Measurements from ENCODE around the gene DIS3L2.
"Not testable (repeated sequence)": the region's sequence is repeated elsewhere in the genome, so short reads cannot be mapped to it uniquely, and the experiment has no call there.

The DIS3L2 gene

DNA sequence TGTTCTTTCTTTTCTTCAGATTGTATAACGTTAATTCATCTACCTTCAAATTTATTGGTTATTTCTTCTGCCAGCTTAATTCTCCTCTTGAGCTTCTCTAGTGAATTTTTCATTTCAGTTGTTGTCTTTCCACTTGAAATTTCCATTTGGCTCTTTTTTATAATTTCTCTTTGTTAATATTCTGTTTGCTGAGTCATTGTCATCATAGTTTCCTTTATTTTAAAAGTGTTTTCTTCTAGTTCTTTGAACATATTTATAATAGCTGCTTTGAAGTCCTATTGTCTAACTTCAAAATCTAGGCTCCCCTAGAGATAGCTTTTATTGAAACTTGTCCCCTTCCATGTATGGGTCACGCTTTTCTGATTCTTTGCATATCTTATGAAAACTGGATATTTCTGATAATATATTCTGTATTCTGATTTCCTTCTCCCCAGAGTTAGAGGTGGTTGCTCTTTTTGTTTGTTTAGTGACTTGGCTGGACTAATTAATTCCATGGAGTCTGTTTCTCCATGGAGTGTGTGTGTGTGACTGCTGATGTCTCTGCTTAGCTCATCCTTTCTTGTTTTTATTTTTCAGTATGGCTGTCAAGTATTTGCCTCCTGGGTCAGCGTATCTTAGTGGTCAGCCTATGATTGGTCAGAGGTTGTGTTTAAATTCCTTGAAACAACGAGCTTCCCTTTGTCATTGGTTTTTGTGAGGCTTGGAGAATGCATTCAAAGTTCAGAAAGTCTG lies 47.6 kb downstream of the DIS3L2 start:
- no peak for DNase-seq (ENCODE audit: low read depth in 2 of 2)

DNA sequence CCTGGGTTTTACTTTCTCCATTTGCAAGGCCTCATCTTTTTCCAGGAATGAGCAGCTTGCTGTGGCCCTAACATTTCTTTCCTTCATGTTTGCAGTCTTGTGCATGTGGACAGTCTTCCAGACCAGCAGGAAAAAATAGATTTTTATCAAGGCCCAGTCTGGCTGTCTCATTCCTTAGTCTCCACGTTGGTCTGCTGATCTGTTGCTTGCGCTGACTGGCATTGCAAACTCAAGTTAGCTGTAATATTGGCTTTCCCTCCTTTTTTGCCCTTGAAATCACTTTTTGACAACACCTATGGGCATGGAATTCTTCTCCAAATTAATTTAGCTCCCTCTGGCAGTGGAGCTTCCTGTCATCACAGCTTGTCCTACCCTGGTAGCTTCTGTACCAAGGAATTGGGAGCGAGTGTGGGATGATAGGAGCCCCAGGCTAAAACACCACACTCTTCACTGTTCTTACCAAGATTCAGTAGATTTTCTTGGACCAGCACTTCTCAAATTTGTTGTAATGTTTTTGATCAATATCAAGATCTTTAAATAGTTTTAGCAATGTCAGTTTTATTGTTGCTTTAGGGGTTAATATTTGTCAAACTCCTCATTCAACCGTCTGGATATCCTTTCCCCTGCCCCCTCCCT lies 48.2 kb downstream of the DIS3L2 start:
- no peak for DNase-seq (ENCODE audit: low read depth in 2 of 2)

DNA sequence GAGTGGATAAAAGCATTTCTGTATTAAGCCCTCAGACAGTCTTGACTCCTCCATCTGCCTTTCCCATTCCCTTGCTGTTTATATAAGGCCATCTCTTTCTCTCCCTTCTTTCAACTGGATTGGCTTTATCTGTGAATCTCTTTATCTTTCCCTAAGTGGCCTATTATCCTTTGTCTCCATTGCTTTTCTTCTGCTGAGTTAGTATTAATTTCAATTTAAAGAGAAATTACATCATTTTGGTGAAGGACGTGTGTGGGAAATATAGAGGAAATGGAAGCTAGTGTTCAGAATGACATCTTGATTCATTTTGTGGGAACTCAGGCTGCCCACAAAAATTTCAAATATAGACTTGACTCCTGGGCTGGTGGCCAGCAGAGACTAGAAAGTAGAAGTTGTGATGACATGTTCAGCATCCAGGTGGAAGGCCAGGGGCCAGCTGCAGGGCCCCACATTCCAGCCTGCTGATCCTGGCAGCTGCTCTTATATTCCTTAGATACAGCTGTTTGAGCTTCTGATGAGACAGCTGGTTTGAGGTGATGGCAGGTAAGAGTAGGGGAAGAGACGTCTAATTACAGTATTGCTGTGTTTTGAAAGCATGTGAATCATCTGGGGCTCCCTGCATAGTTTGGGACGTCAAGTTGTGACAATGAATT lies 52.3 kb downstream of the DIS3L2 start:
- no peak for DNase-seq (ENCODE audit: low read depth in 2 of 2)

DNA sequence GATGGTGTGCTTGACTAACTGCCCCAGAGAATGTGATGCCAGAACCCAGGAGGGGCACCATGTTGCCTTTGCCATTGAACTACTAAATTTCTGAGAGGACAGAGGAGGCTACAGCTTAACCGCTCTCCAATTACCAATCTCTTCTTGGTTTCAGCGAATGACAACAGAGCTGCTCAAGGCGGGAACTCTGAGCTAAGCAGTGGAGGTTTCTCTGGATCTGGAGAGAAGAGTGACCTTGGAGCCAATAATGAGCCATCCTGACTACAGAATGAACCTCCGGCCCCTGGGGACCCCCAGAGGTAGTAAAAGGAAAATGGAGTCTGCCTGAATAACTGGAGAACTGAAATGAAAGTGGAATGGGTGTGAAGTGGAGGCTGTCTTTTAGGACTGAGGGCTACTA lies 53.2 kb downstream of the DIS3L2 start:
- DNase-seq (ENCODE audit: low read depth in 2 of 2) = no peak

DNA sequence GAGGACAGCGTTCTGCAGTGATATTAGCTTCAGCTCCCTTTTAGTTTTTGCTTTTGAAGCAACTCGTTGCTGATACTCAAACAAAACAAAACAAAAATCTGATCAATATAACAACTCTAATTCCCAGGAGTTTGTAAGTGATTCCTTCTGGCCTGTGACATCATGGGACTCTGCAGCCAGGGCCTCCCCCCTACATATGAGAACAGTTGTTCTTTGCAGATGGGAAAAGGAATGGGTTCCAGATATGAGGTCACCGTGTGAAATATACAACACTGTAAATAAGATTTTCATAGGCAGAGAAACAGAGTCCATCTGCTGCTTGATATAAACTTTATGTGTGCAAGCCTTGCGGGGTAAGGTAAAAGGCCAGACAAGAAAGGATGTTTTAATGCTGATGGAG lies 56.7 kb downstream of the DIS3L2 start:
- DNase-seq (ENCODE audit: low read depth in 2 of 2) = no peak

DNA sequence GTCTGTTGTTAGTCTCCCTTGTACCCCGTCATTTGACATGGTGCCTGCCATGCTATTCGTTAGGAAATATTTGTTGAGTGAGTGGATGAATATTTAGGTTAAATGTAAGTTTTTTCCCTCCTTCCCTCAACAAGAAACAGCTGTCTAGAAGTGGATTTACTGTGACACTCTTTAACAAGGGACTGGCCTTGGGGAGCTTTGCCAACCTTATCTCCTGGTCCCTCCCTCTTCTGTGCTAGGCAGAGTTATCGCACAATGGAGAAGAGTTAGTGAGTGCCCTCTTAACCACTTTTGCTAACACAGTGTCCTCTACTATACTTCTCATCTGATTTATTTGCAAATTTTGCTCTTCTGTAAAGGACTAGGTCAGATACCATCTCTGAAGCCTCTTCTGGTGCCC lies 61.2 kb downstream of the DIS3L2 start:
- DNase-seq (ENCODE audit: low read depth in 2 of 2) = no peak

DNA sequence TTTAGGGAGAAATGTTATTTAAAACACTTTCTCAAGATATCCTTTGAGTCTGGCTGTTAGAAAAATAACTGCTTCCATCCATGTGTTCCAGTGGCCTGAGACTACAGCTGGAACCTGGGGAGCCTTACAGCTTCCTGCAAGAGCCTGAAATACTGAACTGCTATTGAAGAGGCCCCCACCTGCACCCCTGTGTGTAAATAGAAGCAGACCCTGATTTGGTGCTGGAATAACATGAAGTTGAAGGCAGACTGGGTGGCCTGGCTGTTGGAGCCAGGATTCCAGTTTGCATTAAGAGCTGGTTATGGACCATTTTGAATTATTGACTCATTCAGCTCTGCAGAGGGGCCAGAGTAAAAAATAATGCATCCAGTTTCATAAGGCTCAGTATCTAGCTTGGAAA lies 61.9 kb downstream of the DIS3L2 start:
- DNase-seq (ENCODE audit: low read depth in 2 of 2) = no peak

DNA sequence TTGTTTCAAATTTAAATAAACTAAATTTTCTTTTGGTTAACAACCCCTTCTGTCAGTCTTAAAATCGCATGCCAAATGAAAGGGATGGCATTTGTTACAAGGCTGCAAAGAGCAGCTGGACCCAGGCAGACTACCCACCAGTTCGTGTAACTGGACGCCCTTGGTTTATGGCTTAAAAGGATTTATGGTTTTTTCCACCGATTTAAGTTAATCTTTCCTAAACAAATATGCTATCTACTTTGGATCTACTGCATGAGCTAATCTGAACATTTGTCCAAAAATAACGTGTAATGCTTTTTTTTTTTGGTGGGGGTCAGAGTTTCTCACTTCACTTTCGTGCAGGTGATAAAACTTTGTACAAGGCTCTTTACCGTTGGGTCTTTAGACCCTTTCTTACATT lies 62.9 kb downstream of the DIS3L2 start:
- no peak for DNase-seq (ENCODE audit: low read depth in 2 of 2)

DNA sequence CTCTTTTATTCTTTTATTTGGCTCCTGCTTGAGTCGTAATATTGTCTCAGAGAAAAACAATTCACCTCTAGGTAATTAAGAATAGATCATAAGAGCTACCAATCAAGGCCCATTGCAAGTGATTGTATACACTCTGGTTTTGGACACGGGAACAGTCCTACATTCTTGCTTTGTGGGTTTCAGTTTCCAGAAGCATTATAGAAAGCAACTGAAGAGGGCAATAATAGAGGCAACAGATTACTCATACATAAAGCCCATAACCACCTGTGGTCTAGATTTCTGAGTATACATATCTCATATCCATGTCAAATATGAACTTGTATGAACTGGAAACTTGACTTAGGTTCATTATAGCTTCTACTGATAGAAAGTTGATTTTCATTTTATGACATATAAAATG lies 65.4 kb downstream of the DIS3L2 start:
- DNase-seq (ENCODE audit: low read depth in 2 of 2) = no peak

DNA sequence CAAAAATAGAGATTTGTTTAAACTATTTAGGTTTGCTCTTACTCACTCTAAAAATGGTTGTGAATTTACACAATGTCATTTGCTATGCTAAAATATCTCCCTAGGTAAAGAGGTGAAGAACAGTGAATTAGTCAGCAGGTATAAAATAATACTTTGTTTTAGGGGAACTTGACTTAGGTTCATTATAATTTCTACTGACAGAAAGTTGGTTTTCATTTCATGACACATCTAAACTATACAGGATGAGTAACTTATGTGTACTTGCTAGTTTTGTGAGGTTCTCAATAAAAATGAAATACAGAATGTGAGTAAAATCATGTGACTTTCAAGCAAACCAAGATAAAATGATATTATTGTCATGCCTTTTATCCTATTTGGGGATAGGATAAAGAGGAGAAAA lies 66.0 kb downstream of the DIS3L2 start:
- no peak for DNase-seq (ENCODE audit: low read depth in 2 of 2)

DNA sequence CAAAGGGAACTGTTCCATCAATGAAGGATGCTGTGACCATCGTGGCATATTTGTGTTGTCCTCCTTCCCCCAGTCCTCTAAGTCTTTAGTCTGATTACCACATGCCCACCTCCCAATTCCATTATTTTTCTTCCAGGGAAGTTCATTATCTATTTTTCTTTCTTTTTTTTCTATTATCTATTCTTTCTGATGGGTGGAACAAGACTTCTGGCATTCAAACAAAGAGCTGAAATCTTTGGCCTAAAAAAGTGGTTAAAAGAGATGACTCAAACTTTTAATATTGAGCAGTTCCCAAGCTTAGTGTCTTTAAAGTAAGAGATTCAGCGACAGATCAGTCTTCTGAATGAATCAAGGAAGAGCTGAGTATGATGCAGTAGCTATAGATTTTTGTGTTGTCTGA lies 66.6 kb downstream of the DIS3L2 start:
- DNase-seq (ENCODE audit: low read depth in 2 of 2) = no peak

DNA sequence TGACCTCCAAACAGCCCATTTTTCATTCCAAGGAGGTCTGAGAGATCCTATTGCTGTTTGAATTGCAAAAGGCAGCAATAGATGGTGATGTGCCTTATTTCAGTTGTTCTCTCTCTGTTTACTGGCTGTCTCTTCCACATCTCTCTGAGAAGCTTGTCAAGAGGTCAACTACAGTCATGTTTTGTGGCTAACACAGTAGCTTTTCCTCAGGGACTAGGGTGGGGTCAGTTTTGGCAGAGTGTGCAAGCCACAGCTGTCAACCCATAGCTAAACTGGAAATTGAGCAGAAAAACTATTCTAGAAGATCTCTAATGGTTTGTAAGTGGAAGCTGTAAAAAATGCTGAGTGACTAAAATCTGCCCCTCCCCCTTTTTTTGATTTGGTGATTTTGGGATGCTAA lies 67.1 kb downstream of the DIS3L2 start:
- DNase-seq (ENCODE audit: low read depth in 2 of 2) = no peak

DNA sequence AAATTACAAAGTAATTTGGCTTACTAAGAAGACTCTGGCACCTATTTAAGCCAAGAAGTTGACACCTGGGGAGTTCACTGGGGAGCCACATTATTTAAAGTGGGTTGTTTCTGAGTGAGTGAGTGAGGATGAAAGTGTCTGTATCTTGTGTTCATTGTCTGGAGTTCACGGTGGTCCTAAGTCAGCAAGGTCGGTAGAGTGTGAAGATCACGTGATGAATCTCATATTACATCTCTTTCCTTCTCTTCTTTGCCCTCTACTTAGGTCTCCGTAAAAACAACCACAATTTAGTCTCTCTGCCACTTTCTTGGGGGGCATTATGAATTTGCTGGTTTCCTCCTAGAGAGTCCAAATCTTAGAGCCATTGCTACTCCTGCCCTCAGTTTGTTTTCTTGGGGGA lies 67.8 kb downstream of the DIS3L2 start:
- no peak for DNase-seq (ENCODE audit: low read depth in 2 of 2)

DNA sequence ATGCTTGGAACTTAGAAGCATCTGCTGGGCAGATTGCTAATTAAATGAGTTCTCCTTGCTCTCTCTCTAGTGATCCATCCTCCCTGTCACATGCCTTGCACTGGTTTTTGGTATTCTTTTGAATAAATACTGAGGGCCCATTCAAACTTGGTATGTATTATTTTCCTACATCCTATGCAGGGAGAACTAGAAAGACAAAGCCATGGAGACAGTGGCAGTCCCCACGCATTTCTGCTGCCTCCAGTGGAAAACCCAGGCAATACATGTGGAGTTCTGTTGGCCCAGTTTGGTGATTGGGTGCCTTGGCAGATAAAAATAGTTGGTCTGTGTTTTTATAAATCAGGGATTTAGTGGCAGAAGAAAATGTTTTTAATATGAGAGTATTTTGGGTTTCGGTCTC lies 68.7 kb downstream of the DIS3L2 start:
- no peak for DNase-seq (ENCODE audit: low read depth in 2 of 2)

DNA sequence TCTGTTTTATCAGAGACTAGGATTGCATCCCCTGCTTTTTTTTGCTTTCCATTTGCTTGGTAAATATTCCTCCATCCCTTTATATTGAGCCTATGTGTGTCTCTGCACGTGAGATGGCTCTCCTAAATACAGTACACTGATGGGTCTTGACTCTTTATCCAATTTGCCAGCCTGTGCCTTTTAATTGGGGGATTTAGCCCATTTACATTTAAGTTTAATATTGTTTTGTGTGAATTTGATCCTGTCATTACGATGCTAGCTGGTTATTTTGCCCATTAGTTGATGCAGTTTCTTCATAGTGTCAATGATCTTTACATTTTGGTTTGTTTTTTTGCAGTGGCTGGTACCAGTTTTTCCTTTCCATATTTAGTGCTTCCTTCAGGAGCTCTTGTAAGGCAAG lies 73.8 kb downstream of the DIS3L2 start:
- DNase-seq (ENCODE audit: low read depth in 2 of 2) = not testable (repeated sequence)

DNA sequence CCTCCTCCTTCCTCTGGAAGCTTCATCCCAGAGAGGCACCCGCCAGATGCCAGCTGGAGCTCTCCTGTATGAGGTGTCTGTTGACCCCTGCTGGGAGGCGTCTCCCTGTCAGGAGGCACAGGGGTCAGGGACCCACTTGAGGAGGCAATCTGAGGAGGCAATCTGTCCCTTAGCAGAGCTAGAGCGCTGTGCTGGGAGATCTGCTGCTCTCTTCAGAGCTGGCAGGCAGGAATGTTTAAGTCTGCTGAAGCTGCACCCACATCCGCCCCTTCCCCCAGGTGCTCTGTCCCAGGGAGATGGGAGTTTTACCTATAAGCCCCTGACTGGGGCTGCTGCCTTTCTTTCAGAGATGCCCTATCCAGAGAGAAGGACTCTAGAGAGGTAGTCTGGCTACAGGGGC lies 75.4 kb downstream of the DIS3L2 start:
- not testable (repeated sequence) for DNase-seq (ENCODE audit: low read depth in 2 of 2)

DNA sequence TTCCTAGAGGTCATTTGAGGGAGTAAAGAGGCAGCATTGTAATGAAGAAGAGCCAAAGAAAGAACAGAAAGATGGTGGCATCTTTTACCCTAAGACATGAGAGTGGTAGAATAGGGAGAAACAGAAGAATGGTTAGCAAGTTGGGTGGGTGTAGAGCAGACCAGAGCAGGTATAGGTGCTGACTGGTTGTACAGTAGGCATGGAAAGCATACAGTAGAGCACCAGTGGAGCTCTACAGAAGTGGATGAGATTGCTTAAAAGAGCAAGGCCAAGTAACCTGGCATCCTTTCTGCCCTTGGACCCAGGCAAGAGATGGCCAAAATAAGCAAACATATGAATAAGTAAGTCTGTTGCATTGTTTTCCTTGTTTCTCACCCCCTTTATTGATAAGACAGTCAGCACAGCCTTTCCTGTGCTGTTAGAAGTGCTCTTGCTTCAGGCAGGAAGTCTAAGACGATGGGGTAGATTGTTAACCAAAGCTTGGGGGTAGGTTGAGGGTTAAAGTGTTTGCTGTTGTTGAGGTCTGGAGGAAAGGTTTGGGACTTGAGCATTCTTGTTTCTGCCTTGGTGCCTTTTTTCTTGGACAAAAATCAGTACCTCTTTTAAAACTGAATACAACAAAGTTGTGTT lies 76.9 kb downstream of the DIS3L2 start:
- DNase-seq (ENCODE audit: low read depth in 2 of 2) = no peak

DNA sequence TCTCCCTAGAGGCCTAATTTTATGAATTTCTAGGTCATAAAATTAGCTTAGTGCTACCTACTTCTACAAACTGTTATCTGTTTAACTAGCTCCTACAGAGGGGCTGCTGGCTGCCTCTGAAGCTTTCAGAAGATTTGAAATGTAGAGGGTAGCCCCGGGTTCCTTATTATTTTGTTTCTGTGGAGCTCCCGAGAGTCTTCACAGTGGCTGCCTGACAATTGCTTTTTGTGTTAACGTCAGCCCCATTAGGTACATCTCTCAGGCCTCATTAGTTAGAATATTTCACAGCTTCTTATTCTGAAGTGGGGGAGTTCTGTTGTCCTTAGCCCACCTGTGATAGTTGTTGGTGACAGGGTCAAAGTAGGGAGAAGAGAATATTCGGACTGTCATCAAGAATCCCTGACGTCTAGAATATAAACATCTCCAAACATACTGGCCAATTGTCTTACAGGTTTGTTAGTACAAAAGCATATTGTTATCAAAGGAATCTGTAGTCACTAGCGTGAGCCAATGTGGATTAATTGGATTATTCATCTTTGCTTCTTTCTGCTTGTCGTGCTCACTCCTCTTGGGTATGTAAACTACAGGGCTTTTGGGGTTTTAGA lies 77.5 kb downstream of the DIS3L2 start:
- DNase-seq (ENCODE audit: low read depth in 2 of 2) = no peak

DNA sequence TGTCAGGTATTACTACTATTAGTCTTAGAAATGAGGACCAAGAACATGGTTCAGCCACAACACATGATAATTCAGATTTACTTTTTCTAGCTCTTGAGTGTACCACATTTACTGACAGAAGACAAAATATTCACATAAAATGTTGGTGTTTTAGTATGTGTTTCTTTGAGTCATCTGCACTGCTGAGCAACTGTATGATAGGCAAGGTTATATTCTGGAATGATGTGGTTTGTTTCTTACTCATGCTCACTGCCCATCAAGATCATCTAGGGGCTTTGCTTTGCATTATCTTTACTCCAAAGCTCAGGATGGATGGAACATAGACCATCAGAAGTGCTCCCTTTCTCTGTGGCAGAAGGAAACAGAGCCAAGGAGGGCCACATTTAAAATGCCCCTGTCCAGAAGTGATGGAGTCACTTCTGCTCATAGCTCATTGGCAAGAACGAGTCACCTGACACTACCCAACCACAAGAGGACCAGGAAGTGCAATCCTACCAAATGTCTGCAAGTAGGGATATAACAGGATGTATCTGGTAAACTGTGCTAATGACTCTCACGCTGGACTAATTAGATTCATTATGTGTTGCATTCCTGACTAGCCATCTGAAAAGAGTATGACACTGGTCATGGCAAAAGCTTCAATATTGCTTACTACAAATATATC lies 81.5 kb downstream of the DIS3L2 start:
- no peak for DNase-seq (ENCODE audit: low read depth in 2 of 2)

DNA sequence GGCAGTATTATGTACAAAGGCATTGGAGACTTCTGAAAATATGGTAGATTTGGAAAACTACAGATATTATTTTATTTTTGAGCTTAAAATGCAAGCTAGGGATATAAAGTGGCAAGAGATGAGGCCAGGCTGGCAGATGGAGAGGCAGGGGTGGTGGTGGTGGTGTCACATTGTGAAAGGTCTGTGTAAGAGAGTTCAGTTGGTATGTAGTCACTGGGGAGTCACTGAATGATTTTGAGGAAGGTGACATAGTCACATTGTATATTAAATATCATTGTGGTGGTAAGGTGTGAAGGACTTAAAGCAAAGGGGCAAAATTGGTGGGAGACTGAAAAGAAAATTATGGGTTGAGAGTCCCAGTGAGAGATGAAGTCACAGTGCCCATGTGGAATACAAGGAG lies 82.5 kb downstream of the DIS3L2 start:
- no peak for DNase-seq (ENCODE audit: low read depth in 2 of 2)

DNA sequence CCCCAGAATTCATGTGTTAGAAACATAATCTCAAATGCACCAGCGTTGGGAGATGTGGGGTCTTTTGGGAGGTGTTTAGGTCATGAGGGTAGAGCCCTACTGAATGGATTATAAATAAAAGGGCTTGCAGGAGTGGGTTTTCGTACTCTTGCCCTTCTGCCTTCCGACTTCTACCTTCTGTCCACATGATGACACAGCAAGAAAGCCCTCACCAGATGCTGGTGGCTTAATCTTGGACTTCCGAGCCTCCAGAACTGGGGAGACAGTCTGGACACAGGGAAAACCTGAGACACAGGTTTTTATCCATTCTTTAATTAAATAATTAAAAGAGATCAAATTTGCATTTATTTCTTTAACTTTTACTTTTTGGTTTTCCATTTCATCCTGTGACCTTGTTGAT lies 87.8 kb downstream of the DIS3L2 start:
- DNase-seq (ENCODE audit: low read depth in 2 of 2) = no peak

DNA sequence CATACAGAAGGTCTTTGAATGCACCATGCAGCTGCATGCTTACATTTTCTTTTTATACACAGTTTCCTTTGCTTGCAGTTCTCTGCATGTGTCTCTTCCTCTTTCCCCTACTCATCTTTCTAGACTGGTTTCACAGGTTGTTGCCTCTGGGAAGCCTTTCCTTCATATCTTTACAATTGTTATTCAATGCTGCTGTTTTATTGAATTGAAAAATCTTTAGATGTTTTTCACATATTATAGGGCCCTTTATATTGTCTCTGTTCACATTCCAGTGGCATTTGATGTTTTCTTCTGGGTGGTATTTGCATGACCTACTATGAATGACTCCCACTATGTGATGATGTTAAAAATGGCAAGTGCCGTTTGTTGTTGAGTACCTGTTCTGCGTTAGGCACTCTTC lies 91.1 kb downstream of the DIS3L2 start:
- DNase-seq (ENCODE audit: low read depth in 2 of 2) = no peak

Measured in stimulated activated CD8-positive, alpha-beta memory T cell treated with anti-CD3 and anti-CD28 coated beads, Interleukin-2, amount 100 ng/mL, for 1 hour (primary cell).